Measurements from ENCODE around the gene GCNT2.
"Not testable (repeated sequence)": the region's sequence is repeated elsewhere in the genome, so short reads cannot be mapped to it uniquely, and the experiment has no call there.

GCNT2 gene

GRCh38 chr6:10547809-10548208, 26.7 kb downstream of the GCNT2 start:
- no peak for DNase-seq (ENCODE audit: low read depth)

GRCh38 chr6:10550764-10551163, 29.6 kb downstream of the GCNT2 start:
- no peak for DNase-seq (ENCODE audit: low read depth)

- no peak for DNase-seq (ENCODE audit: low read depth)
These were observed 31.2 kb downstream of the GCNT2 start for GRCh38 chr6:10552270-10552810.

- DNase-seq (ENCODE audit: low read depth), result no peak
These were observed 32.7 kb downstream of the GCNT2 start for GRCh38 chr6:10553871-10554270.

GRCh38 chr6:10554826-10555225, 33.7 kb downstream of the GCNT2 start:
- no peak for DNase-seq (ENCODE audit: low read depth)

- DNase-seq (ENCODE audit: low read depth), result peak; percentile 45
These were observed 34.6 kb downstream of the GCNT2 start for GRCh38 chr6:10555625-10556309.

GRCh38 chr6:10556589-10556988, 35.4 kb downstream of the GCNT2 start:
- no peak for DNase-seq (ENCODE audit: low read depth)

GRCh38 chr6:10556992-10557391, 35.8 kb downstream of the GCNT2 start:
- DNase-seq (ENCODE audit: low read depth), result no peak

- no peak for DNase-seq (ENCODE audit: low read depth)
These were observed 36.8 kb downstream of the GCNT2 start for GRCh38 chr6:10557913-10558312.

GRCh38 chr6:10558565-10558964, 37.4 kb downstream of the GCNT2 start:
- no peak for DNase-seq (ENCODE audit: low read depth)

- no peak for DNase-seq (ENCODE audit: low read depth)
These were observed 38.5 kb downstream of the GCNT2 start for GRCh38 chr6:10559522-10560152.

- DNase-seq (ENCODE audit: low read depth), result no peak
These were observed 40.6 kb downstream of the GCNT2 start for GRCh38 chr6:10561611-10562199.

- DNase-seq (ENCODE audit: low read depth), result no peak
These were observed 44.0 kb downstream of the GCNT2 start for GRCh38 chr6:10564975-10565673.

- DNase-seq (ENCODE audit: low read depth), result no peak
These were observed 44.8 kb downstream of the GCNT2 start for GRCh38 chr6:10565913-10566312.

- no peak for DNase-seq (ENCODE audit: low read depth)
These were observed 46.3 kb downstream of the GCNT2 start for GRCh38 chr6:10567256-10568026.

GRCh38 chr6:10569392-10570127, 48.4 kb downstream of the GCNT2 start:
- peak; percentile 21 for DNase-seq (ENCODE audit: low read depth)

GRCh38 chr6:10575519-10575918, 54.4 kb downstream of the GCNT2 start:
- not testable (repeated sequence) for DNase-seq (ENCODE audit: low read depth)

- no peak for DNase-seq (ENCODE audit: low read depth)
These were observed 55.1 kb downstream of the GCNT2 start for GRCh38 chr6:10576226-10576625.

- DNase-seq (ENCODE audit: low read depth), result no peak
These were observed 56.0 kb downstream of the GCNT2 start for GRCh38 chr6:10577112-10577511.

GRCh38 chr6:10578723-10579122, 57.6 kb downstream of the GCNT2 start:
- DNase-seq (ENCODE audit: low read depth), result no peak

- DNase-seq (ENCODE audit: low read depth), result no peak
These were observed 58.7 kb downstream of the GCNT2 start for GRCh38 chr6:10579803-10580202.
